A172 (cell line): Measurements from ENCODE around the gene PCK2. TPM values are rescaled to one million over a fixed set of nuclear protein-coding genes. Genes with fewer than 3 reads are reported as not detected.
"Not testable (repeated sequence)": the region's sequence is repeated elsewhere in the genome, so short reads cannot be mapped to it uniquely, and the experiment has no call there.

Experiments
- DNase-seq: peaks from one replicate; pipeline ENCODE4 v3.0.0-alpha.2; 2015; ENCODE audit warnings: low spot score
- total RNA-seq: library from RNA; depleted of rRNA; stranded (reverse); fragments of >200 nt; shearing (Covaris generic); gene quantifications from 2 replicates; pipeline ENCODE4 v1.2.3, GENCODE V29; 2014; rRNA removed

The PCK2 gene
- 2.0 and 4.4 TPM in 2 replicates for total RNA-seq

DNA sequence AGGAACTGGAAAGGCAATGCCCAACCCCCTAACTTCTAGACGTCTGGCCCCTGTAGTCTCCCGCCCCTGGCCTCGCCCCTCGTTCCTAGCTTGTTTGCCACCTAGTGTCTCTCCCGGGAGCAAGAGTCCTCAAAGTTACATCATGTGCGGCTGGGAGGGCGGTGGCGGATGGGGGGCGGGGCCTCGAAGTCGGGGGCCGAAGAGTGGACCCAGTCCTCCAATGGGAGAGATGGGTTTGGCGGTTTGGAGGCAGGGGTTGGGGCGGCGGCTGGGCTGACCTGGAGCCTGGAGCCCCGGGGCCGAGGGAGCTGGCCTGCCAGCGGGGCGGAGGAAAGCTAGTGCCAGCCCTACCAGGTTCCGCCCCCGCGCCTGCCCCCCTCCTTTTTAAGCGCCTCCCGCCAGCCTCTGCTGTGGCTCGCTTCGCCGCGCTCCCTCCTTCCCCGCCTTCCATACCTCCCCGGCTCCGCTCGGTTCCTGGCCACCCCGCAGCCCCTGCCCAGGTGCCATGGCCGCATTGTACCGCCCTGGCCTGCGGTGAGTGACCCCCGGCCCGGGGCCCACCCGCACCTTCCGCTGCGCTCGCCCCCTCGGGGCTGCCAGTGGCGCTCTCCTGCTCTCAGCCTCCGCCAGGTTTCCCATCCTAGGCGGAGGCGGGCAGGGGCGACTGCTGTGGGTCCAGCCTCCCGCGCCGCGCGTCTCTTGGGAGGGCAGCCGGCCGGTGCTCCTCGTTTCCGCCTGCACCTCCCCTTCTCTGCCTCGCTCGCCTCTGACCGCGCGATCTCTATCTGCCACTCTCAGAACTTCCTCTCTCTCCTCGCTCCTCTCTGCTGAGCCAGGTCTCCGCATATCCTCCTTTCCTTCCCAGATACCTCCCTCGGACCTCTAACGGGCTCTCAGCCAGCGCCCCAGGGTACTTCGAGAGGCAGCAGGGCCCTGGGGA is at the start of gene PCK2:
Gene PCK2, plus strand, starts transcription at position 411 of the 940 bp plus-strand sequence. Its CDS starts 95 bp downstream, at position 506.
- peak; percentile 75 for DNase-seq

DNA sequence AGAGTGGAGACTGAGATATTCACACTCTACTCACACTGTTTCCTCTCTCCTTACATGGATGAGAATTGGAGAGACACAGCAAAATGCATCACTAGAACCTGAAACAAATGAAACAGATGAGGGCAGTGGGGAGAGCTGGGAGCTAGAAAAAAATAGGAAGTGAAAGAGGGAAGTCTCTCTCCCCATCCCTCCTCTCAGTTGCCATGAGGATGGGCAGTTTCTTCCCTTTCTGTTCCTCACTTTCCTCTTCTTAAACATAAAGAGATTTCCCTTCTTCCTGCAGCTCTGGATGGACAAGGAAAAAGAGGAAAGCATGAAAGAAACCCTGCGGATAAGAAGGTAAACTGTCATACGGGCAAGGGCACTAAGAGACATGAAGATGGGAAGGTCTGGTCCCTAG is 45.1 kb upstream of the PCK2 start:
- not testable (repeated sequence) for DNase-seq

DNA sequence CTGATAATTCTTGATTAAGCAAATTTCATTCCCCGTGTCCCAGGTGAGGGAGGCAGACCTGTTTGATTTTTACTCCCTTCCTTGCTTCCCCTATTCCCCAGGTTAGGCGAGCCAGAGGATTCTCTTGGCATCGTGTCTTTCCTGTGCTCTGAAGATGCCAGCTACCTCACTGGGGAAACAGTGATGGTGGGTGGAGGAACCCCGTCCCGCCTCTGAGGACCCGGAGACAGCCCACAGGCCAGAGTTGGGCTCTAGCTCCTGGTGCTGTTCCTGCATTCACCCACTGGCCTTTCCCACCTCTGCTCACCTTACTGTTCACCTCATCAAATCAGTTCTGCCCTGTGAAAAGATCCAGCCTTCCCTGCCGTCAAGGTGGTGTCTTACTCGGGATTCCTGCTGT is 43.4 kb upstream of the PCK2 start:
- DNase-seq: not testable (repeated sequence)

DNA sequence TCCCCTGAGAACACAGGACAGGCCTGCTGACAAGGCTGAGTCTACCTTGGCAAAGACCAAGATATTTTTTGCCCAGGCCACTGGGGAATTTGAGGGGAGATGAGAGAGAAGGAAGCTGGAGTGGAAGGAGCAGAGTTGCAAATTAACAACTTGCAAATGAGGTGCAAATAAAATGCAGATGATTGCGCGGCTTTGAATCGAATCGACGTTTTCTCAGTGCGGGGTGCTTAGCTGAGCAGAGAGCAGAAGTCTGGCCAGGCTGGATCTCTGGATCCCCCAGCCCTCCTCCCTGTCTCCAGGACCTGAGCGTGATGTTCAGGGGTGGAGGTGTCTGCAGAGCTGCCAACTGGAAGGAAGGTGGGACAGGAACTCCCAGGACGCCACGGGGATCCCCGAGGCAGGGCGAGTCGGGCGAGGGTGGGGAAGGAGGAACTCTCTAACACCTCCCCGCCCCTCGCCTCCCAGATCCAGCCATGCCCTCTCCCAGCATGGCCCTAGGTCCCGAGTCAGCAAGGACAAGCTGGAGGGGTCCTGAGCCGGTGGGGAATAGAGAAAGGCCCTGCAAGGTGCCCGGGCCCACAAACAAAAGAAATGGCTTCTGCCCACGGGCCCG is 42.8 kb upstream of the PCK2 start:
- DNase-seq: no peak

DNA sequence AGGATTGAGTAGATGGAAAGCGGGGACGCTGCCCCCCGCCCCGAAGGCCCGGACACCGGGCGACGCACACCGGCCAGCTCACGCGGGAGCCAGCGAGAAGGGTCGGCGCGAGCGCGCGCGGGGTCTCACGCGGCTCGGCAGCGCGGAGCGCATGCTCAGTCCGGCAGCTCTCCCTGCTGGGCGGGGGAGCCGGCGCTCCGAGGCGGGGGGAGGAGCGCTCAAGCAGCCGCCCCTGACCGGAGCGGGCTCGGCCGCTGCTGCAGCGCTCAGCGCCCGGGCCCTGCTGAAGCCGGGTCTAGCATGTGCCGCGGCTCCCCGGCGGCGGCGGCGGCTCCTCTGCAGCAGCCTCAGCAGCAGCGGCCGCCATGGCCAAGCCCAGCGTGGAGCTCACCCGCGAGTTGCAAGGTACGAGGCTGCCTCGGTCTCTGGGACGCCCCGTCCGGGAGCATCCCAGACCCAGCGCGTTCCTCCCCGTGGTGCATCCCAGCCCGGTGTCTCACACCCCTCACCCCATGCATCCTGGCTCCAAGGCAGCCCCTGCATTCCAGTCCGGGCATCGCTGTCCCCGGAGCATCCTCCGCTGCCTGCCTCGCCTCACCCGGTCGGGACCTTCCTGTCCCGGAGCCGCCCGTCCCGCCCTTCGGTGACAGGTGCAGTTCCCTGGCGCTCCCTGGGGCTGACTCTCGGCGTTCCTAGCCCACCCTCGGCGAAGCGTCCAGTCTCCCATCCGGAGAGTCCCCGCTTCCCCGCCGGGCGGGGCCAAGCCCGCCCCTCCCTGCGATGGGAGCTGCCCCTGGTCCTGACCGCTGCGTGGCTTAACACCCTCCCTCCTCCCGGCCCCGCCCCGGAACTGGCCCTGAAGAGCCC is 42.1 kb upstream of the PCK2 start, which contains the start of gene CARMIL3:
Gene CARMIL3, plus strand, starts transcription at position 221 of the 867 bp plus-strand sequence. Its CDS starts 145 bp downstream, at position 366.
- no peak for DNase-seq

DNA sequence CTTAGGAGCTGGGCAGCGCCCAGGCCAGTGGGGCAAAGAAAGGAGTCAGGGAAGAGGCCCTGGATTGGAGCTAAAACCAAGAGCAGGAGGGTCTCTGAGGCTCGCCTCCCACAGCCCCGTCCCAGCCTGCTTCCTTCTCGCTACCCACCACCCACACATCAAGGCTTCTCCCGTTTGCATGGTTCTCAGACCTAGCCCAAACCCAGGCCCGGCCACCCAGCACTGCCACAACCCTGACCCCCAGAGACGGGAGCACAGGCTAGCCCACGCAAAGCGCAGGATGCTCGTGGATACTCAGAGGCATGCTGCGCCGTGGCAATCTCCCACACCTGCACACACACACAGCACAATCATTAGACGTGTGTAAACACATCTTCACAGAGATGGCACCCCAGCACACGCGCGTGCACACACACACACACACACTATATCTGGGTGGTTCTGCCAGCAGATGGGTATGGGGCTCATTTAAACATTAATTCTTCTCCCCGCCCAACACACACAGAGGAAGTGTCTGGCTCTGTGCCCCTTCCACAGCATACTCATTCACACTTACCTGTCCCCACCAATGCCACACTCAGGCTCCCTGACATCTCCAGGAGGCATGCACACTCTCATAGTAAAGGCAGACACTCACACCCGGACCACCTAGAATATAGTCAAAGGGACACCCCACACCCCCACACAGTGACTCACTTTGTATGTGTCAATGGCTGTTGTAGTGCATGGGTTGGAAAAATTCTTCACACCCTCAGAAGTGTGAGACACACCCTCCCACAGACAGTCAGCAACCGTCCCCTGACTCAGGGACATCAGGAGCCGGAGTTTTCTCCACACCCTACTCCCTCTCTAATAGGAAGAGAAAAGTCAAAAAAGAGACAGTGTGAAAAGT is 41.2 kb upstream of the PCK2 start:
- DNase-seq: no peak

DNA sequence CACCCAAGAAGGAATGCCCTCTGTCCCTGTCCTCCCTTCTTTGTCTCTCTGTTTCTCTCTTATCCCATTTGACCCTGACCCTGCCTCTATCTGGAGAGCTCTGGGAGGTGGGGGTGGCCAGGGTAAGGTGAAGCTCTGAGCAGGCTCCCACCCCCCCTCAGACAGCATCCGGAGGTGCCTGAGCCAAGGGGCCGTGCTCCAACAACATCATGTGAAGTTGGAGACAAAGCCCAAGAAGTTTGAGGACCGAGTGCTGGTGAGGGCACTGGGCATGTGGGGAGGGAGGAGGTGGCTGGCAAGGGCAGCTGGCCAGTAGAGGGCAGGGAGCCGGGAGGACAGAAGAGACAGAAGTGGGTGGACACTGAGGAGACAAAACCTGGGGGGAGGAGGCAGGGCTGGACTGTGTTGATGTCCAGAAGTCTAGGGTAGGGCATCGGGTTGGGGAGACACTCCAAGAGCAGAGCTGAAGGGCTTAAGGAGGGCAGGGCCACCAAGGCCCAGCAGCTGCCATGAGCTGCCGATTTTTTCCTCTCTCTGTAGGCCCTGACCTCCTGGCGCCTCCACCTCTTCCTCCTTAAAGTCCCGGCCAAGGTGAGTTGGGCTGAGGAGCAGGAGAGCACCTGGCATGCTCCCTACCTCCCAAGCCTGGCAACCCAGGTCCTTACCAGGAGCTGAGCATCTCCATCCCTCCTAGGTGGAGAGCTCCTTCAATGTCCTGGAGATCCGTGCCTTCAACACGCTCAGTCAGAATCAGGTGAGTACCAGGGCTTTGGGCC is 40.4 kb upstream of the PCK2 start:
- DNase-seq: no peak

DNA sequence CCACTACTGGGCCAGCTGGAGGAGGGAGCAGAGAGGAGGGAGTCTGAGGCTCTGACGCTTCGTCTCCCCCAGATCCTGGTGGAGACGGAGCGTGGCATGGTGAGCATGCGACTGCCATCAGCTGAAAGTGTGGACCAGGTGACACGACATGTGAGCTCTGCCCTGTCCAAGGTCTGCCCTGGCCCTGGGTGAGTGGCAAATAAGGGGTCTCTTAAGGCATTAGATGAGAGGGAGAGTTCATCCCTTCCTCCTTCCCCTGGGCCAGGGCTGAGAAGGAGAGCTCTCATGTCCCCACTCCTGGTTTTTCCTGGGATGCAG is 39.8 kb upstream of the PCK2 start:
- DNase-seq: no peak

DNA sequence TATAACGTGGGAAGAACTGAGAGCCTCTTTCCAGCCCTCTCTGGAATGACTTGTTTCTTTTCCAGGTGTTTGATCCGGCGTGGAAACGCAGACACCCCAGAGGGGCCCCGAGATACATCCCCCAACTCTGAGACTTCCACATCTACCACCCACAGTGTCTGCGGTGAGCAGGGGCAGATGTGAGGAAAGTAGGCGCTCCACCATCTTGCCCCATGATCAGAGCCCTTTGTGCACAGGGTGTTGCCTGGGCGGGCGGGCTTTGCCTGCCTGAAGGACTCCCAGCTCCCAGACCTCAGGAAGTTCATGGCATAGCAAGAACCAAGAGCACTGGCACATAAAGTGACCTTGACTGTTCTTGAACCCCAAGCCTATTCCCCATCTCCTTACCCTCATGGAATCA is 39.5 kb upstream of the PCK2 start:
- no peak for DNase-seq

DNA sequence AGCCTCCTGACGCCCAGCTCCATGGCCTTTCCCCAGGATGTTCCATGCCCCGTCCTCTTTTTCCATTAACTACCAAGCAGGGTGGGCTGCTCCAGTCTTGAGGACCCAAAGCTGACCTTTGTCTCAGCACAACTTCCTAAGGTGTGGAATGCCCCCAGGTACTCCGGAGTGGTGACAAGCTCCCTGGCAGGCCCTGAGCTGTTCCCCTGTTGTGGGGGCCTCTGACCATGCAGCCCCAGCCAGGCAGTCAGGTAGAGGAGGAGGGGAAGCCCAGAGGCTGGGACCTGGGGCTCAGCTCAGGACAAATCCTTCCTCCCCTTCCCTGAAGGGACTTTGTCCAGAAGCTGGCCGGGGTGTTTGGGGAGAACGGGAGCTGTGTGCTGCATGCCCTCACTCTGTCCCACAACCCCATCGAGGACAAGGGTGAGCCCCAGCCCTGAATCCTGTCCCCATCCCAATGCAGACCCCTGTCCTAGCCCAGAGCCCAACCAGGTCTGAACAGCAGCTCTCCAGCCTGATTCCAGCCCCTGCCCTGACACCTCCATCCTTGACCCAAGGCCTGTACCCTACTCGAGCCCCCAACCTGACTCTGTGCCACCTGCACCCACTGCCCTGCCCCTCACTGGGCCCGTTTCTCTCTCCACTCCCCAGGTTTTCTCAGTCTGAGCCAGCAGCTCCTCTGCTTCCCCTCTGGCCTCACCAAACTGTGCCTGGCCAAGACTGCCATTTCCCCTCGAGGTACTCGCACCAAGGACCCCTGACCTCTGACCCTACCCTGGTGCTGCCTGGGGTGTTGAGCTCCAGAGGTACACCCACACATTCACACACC is 37.9 kb upstream of the PCK2 start:
- DNase-seq: no peak

DNA sequence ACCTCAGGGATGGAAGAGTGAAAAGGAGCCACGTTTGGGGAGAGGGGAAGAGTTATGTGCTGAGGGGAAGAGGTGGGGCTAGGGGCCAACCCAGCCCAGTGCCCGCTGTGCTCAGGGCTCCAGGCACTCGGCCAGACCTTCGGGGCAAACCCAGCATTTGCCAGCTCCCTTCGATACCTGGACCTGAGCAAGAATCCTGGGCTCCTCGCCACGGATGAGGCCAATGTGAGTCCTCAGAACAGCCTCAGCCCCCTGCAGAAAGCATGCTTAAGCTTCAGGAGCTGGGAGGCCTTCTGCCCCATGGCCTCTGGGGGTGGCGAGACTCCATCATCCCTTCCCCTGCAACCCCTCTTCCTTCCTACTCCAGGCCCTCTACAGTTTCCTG is 37.3 kb upstream of the PCK2 start:
- no peak for DNase-seq

DNA sequence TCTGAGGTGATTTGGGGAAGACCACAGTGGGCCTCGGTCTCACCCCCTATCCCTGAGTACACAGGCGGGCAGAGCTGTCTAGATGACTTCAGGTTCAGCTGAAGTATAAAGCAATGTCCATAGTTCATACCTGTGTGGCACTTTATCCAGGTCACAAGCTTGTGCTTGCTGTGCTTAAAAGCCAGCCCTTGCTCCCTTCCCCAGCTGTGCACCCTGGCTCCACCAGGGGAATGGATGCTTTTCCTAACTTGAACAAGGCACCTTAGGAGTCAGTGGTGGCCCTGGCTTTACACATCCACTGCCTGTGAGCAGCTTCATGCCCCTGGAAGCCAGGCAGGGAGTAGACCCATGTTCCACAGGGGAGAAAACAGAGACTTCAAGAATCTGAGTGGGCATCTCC is 36.8 kb upstream of the PCK2 start:
- DNase-seq: no peak

DNA sequence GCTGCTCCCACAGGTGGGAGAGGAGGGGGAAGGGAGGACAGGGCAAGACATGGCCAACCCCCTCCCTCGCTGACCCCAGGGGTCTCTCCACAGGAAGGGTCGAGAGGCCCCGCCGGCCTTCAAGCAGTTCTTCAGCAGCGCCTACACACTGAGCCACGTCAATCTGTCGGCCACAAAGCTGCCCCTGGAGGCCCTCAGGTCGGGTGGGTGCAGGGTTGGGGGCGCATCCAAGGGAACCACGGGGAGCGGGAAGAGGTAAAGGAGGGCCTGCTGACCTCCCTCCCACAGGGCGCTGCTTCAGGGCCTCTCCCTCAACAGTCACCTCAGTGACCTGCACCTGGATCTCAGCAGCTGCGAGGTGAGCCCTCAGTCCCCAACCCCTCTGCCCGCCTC is 36.2 kb upstream of the PCK2 start:
- no peak for DNase-seq

DNA sequence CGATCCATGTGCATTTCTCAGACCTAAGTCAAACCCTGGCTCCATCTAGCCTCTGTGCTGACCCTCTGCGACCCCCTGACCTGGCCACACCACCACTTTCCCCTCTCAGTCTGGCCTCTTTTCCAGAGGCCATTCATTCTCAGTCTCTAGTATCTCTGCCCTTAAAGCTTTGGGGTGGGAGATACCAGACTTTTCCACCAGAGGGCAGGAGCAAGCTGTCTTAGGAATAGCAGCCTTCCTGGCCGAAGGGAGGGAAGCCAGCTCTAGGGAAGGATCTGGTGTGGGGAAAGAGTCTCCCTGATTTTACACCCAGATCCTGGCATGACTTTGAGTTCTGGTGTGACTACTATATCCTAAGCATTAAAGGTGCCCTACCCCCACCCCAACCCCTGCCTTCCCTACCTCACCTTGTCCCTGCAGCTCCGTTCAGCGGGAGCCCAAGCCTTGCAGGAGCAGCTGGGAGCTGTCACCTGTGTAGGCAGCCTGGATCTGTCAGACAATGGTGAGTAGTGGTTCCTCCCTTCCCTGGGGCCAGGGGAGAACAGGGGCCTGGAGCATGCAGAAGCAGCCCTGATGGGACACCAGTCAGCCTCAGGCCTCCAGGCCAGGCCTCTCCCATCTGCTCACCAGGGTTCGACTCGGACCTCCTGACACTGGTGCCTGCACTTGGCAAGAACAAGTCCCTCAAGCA is 35.7 kb upstream of the PCK2 start:
- DNase-seq: peak; percentile 21

DNA sequence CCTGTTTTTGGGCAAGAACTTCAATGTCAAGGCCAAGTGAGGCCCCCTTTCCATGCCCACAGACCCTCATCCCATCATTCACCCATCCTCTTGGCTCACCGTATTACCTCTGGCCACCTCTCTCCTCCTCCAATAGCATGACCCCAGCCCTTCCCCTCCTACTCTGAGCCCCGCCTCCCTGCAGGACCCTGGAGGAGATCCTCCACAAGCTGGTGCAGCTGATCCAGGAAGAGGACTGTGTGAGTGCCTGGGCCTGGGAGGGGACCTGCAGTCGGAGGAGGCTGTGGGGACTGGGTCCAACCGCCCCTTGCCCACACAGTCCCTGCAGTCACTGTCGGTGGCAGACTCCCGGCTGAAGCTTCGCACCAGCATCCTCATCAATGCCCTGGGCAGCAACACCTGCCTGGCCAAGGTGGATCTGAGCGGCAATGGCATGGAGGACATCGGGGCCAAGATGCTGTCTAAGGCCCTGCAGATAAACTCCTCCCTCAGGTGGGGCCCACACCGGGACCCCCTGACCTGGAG is 35.1 kb upstream of the PCK2 start:
- no peak for DNase-seq

DNA sequence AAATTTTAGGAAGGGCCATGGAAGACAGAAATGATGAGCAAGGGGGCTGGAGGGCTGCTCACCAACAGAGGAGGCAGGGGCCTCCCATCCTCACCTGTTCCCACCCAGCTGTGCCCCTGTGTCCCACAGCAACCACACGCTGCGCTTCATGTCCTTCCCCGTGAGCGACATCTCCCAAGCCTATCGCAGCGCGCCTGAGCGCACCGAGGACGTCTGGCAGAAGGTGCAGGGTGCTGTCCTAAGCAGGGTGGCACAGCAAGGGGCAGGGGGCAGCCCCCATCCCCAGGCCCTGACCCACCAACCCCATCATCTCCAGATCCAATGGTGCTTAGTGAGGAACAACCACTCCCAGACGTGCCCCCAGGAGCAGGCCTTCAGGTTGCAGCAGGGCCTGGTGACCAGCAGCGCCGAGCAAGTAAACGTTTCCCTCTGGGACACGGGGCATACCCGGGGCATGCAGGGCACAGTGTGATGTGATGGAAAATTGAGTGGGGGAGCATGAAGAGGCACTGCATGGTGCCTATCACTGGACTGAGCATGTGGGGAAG is 34.2 kb upstream of the PCK2 start:
- no peak for DNase-seq

DNA sequence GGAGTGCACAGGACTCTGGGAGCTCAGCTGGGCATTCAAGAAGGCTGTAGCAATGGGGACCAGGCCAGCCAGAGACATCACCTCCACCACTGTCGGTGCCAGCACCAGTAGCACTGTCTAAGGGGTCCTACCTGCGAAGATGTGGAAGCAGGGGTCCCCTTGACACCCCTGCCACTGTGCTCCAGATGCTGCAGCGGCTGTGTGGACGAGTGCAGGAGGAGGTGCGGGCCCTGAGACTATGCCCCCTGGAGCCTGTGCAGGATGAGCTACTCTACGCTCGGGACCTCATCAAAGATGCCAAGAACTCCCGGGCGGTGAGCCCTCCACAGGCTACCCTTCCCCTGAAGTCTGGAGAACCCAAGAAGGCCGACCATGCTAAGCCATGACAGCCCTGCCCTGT is 33.7 kb upstream of the PCK2 start:
- no peak for DNase-seq
